HG02763 (cell line): ENCODE measurements around the gene AIDA.
A peak's percentile ranks its signal among the peaks of the same experiment; 100 is the strongest.
"Not testable (repeated sequence)": the region's sequence is repeated elsewhere in the genome, so short reads cannot be mapped to it uniquely, and the experiment has no call there.

Experiments used
- ATAC-seq: cut with Tn5 transposase; IDR thresholded peaks from one replicate; pipeline ENCODE4 v1.9.1; 2021; ENCODE audit warnings: mild to moderate bottlenecking, moderate library complexity; ENCODE audit not compliant: unreplicated experiment

Gene AIDA

GRCh38 chr1:222713091-222713961, 1.0 kb upstream of the AIDA start:
- peak; percentile 70 for ATAC-seq

- ATAC-seq, result peak; percentile 21
Measured at GRCh38 chr1:222711319-222712252, 705 bp downstream of the AIDA start.

- ATAC-seq, result no peak
Measured at GRCh38 chr1:222709700-222710153, 2.6 kb downstream of the AIDA start.

- no peak for ATAC-seq
Measured at GRCh38 chr1:222706815-222707214, 5.5 kb downstream of the AIDA start.

- no peak for ATAC-seq
Measured at GRCh38 chr1:222704260-222704659, 8.0 kb downstream of the AIDA start.

GRCh38 chr1:222702210-222702609, 10.1 kb downstream of the AIDA start:
- ATAC-seq, result no peak

GRCh38 chr1:222697826-222698225, 14.5 kb downstream of the AIDA start:
- no peak for ATAC-seq

- no peak for ATAC-seq
Measured at GRCh38 chr1:222697203-222697602, 15.1 kb downstream of the AIDA start.

- ATAC-seq, result no peak
Measured at GRCh38 chr1:222696741-222697140, 15.6 kb downstream of the AIDA start.

GRCh38 chr1:222694927-222695326, 17.4 kb downstream of the AIDA start:
- ATAC-seq, result no peak

- no peak for ATAC-seq
Measured at GRCh38 chr1:222691016-222691415, 21.3 kb downstream of the AIDA start.

GRCh38 chr1:222680080-222680479, 32.2 kb downstream of the AIDA start:
- no peak for ATAC-seq

- no peak for ATAC-seq
Measured at GRCh38 chr1:222670110-222670509, 42.2 kb downstream of the AIDA start.

GRCh38 chr1:222669107-222669506, 43.2 kb downstream of the AIDA start:
- ATAC-seq, result not testable (repeated sequence)

- not testable (repeated sequence) for ATAC-seq
Measured at GRCh38 chr1:222668184-222668583, 44.1 kb downstream of the AIDA start.

- no peak for ATAC-seq
Measured at GRCh38 chr1:222665964-222666363, 46.3 kb downstream of the AIDA start.

GRCh38 chr1:222663431-222663934, 48.8 kb downstream of the AIDA start:
- ATAC-seq, result no peak

GRCh38 chr1:222657899-222658298, 54.4 kb downstream of the AIDA start:
- no peak for ATAC-seq

GRCh38 chr1:222656391-222657155, 55.7 kb downstream of the AIDA start:
- ATAC-seq, result no peak

- ATAC-seq, result peak; percentile 97
Measured at GRCh38 chr1:222654849-222655248, 57.4 kb downstream of the AIDA start.
